BE2C (cell line): ENCODE data around the gene PASK.

Experiments
- DNase-seq: peaks from one replicate; pipeline ENCODE4 v3.0.0-alpha.2; 2020
- H3K27me3 ChIP-seq: fragments of 250-450 bp; sonication (Bioruptor Pico); 2 replicates; pipeline ENCODE4 v1.5.1; 2020; ENCODE audit warnings: mild to moderate bottlenecking
- H3K36me3 ChIP-seq: fragments of 250-450 bp; sonication (Bioruptor Pico); 2 replicates; pipeline ENCODE4 v1.5.1; 2020; ENCODE audit warnings: mild to moderate bottlenecking
- H3K4me1 ChIP-seq: fragments of 250-450 bp; sonication (Bioruptor Pico); 2 replicates; pipeline ENCODE4 v1.5.1; 2020
- H3K4me3 ChIP-seq: 2 replicates; pipeline ENCODE4 v1.5.1; 2011; ENCODE audit warnings: low read depth, low read length
- H3K9me3 ChIP-seq: fragments of 250-450 bp; sonication (Bioruptor Pico); 2 replicates; pipeline ENCODE4 v1.5.1; 2020
- TF ChIP-seq, protein P1 (sequence below): IDR thresholded peaks from 2 replicates; pipeline ENCODE4 v1.5.1; 2012; ENCODE audit warnings: mild to moderate bottlenecking, low read depth, low read length

Gene PASK

DNA sequence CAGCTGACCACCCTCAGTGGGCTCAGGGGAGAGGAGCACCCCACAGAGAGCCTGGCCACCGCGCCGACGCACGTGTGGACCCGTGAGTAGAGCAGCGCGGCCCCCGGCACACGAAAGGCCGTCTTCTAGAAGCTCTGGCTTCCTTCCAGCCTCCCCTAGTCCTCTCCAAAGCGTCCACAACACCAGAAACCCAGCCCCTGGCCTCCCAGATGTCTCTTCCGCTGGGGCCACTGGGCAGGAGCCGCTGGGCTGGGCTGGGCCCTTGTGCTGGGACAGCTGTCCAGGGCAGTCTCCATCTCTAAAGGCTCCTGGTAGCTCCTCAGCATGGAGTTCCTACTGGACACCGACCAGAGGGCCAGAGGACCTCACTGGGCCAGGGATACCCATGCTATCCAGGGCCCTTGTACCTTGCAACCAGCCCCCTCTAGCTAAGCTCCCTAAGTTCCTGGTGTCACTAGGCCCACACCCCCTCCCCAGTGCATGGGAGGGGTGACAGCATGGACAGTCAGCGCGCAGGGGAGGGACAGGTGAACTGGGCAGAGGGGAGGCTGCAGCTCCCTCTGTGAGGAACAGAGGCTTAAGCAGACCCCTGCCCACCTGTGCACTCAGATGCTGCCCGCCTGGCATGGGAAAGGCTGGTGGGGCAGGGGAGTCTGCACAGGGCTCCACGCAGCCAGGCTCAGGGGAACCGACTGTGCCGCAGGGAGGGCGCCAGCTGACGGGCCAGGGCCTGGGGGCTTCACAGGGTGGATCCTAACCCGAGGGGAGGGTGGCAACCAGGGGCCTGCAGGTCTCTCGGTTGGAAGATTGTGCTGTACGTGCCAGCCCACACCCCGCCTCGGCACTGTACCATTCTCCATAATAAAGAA, 80.1 kb downstream of the PASK start:
- TF ChIP-seq, protein P1, sequence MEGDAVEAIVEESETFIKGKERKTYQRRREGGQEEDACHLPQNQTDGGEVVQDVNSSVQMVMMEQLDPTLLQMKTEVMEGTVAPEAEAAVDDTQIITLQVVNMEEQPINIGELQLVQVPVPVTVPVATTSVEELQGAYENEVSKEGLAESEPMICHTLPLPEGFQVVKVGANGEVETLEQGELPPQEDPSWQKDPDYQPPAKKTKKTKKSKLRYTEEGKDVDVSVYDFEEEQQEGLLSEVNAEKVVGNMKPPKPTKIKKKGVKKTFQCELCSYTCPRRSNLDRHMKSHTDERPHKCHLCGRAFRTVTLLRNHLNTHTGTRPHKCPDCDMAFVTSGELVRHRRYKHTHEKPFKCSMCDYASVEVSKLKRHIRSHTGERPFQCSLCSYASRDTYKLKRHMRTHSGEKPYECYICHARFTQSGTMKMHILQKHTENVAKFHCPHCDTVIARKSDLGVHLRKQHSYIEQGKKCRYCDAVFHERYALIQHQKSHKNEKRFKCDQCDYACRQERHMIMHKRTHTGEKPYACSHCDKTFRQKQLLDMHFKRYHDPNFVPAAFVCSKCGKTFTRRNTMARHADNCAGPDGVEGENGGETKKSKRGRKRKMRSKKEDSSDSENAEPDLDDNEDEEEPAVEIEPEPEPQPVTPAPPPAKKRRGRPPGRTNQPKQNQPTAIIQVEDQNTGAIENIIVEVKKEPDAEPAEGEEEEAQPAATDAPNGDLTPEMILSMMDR = no peak
- Histone ChIP-seq H3K36me3 (no peaks in the 10 kb centered on the region), H3K9me3 (no peaks in the 10 kb centered on the region), H3K4me1 (no peaks in the 10 kb centered on the region), H3K27me3 (no peaks in the 10 kb centered on the region), H3K4me3 (no peak overlapping the region)
- DNase-seq = no peak

DNA sequence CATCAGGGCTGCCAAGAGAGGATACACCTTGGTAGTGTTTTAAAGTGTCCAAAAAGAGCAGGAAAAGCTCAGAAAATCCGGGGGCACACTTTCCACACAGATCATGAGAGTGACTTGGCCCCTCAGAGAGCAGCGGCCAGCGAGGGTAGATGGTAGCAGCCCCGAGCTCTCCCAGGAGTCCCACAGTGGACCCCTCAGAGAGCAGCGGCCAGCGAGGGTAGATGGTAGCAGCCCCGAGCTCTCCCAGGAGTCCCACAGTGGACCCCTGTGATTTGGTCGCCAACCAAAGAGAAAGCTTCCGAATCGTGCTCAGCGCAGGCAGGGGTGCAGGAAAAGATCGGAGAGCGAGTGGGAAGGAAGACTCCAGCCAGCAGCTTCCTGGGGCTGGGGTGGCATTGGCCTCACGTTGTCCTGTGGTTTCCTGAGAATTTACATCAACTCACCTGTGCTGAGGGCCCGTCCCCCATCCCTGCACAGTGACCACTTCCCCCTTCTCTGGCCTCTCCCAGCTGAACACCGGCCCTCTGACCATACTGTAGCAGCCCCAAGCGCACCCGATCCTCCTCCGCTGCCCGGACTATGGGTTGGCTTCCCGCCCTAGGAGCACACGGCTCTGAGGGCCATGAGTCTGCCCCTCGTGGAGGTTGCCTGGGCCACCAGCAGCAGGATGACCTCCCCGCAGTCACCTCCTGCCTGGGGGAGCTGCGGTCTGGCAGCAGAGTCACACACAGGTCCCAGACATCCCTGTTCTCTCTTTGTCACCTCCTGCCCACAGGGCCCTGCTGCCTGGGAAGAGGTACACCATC, 80.9 kb downstream of the PASK start:
- Histone ChIP-seq H3K9me3 (no peaks in the 10 kb centered on the region), H3K27me3 (no peaks in the 10 kb centered on the region), H3K36me3 (no peaks in the 10 kb centered on the region), H3K4me3 (no peak overlapping the region), H3K4me1 (no peaks in the 10 kb centered on the region)
- DNase-seq = no peak
- TF ChIP-seq, protein P1 = no peak

DNA sequence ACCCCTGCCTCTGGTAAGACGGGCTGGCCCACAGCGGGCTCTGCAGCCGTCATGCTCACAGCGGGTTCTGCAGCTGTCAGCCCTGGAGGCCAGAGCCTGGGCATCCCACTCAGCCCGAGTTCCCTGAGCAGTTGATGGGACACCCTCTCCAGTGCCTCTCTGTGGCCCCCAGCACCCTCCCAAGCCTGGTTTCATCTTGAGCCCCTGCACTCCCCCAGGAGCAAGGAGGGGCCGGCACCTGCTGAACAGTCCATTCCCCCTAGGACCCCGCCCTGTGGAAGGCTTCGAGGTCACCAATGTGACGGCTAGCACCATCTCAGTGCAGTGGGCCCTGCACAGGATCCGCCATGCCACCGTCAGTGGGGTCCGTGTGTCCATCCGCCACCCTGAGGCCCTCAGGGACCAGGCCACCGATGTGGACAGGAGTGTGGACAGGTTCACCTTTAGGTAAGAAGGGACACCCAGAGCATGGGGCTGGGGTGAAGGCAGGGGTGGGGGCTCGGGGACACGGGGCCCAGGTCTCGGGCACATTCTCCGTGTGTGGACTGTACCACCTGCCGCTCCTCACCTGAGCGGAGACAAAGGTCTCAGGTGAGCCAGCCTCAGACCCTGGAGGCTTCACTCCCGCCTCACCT, 81.7 kb downstream of the PASK start:
- TF ChIP-seq, protein P1 = no peak
- Histone ChIP-seq H3K4me3 (no peak overlapping the region), H3K9me3 (no peaks in the 10 kb centered on the region), H3K27me3 (no peaks in the 10 kb centered on the region), H3K4me1 (no peaks in the 10 kb centered on the region), H3K36me3 (no peaks in the 10 kb centered on the region)
- DNase-seq = no peak

DNA sequence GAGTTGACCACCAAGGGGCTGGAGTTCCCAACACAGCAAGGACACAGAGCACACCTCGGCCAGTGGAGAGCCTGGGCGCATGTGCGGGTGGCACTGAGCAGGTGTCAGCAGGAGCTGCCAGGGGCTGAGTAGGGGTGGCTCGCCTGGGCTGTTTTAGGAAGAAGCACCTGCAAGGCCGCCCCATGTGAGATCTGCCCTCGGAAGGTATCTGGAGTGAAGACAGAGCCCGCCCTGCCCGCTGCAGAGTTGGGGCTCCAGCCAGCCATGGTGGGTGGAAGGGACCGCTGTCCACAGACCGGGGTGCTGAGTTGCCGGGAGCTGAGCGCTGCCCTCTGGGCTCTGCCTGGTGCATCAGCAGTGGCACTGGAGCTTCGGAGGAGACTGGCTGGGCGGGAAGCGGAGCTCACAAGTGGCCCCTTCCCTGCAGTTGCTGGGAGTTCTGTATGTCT, 82.4 kb downstream of the PASK start:
- H3K9me3 ChIP-seq = no peaks in the 10 kb centered on the region
- no peaks in the 10 kb centered on the region for H3K27me3 ChIP-seq
- H3K4me1 ChIP-seq = no peaks in the 10 kb centered on the region
- no peak overlapping the region for H3K4me3 ChIP-seq
- no peaks in the 10 kb centered on the region for H3K36me3 ChIP-seq
- no peak for DNase-seq
- TF ChIP-seq, protein P1 = no peak

DNA sequence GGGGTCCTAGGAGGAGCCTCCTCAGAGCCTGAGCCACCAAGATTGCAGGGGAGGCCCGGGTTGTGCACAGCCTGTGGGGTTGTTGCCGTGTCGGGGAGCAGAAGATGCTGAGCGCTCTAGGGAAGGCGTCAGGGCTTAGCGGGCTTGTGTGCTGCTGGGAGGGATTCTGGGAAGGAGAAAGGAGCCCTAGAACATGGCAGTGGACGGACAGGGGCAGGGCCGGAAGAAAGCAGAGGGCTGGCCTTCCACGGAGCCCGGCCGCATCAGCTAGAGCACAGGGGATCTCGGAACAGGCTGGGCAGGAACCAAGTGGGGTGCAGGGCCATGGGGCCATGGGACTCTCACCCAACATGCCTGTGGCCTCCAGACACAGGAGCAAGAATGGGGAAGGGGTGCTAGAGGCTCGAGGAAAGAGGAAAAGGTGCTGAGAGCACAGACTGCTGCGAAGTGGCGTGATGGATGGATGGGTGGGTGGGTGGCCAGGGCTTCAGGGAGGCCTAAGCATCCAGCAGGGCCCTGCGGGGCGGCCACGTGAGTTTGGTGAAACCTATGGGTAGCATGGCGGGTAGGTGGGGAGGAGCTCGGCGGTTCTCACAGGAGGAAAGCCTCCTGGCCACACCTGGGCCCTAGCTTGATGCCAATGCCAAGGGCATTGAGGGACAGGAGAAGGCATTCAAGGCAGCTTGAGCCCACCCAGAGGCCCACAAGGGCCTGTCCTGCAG, 82.9 kb downstream of the PASK start:
- Histone ChIP-seq H3K9me3 (no peaks in the 10 kb centered on the region), H3K4me1 (no peaks in the 10 kb centered on the region), H3K36me3 (no peaks in the 10 kb centered on the region), H3K27me3 (no peaks in the 10 kb centered on the region), H3K4me3 (no peak overlapping the region)
- DNase-seq = no peak
- TF ChIP-seq, protein P1 = no peak
